Dermis microvascular lymphatic vessel endothelial cell (primary cell): ENCODE measurements around the gene GPR149. TPM values are rescaled to one million over a fixed set of nuclear protein-coding genes. Genes with fewer than 3 reads are reported as not detected.
"Not testable (repeated sequence)": the region's sequence is repeated elsewhere in the genome, so short reads cannot be mapped to it uniquely, and the experiment has no call there.

Source experiments
- DNase-seq, 2 donors: peaks; one replicate each; pipeline versions ENCODE4 v3.0.0 to v3.0.0-alpha.2; 2010; ENCODE audit warnings: low read depth in 2 of 2
- total RNA-seq: library from RNA; depleted of rRNA; stranded (reverse); fragments of >200 nt; gene quantifications from 2 replicates; pipeline ENCODE4 v1.2.1, GENCODE V29; 2014

The GPR149 gene, protein sequence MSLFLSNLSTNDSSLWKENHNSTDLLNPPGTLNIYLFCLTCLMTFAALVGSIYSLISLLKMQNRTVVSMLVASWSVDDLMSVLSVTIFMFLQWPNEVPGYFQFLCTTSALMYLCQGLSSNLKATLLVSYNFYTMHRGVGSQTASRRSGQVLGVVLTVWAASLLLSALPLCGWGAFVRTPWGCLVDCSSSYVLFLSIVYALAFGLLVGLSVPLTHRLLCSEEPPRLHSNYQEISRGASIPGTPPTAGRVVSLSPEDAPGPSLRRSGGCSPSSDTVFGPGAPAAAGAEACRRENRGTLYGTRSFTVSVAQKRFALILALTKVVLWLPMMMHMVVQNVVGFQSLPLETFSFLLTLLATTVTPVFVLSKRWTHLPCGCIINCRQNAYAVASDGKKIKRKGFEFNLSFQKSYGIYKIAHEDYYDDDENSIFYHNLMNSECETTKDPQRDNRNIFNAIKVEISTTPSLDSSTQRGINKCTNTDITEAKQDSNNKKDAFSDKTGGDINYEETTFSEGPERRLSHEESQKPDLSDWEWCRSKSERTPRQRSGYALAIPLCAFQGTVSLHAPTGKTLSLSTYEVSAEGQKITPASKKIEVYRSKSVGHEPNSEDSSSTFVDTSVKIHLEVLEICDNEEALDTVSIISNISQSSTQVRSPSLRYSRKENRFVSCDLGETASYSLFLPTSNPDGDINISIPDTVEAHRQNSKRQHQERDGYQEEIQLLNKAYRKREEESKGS
- total RNA-seq = not detected in 2 replicates

- no peak for DNase-seq
Observed at GRCh38 chr3:154430014-154430413, at the start of gene GPR149. Gene GPR149 (minus strand): TSS chr3:154430190. CDS start chr3:154429615, 575 bp downstream.

GRCh38 chr3:154473769-154474168, 43.8 kb upstream of the GPR149 start:
- DNase-seq = no peak

DNA sequence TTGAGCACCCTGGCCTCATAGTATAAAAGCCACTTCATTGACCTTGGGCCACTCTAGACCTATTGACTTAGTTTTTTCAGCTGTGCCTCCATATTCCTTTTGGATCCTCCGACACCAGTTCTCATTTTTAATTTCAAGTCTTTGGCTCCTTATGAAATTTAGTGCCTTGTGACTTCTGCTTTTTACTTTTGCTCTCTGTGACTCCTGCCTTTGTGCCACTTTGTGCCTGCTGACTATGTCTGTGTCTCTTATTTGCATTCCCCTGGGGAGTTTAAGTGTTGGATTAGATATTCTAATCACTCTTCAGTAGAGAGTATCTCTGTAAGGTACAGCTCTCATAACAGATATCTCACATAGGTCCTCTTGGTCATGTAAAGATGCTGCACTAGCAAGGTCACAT, 39.6 kb upstream of the GPR149 start:
- DNase-seq = no peak

DNA sequence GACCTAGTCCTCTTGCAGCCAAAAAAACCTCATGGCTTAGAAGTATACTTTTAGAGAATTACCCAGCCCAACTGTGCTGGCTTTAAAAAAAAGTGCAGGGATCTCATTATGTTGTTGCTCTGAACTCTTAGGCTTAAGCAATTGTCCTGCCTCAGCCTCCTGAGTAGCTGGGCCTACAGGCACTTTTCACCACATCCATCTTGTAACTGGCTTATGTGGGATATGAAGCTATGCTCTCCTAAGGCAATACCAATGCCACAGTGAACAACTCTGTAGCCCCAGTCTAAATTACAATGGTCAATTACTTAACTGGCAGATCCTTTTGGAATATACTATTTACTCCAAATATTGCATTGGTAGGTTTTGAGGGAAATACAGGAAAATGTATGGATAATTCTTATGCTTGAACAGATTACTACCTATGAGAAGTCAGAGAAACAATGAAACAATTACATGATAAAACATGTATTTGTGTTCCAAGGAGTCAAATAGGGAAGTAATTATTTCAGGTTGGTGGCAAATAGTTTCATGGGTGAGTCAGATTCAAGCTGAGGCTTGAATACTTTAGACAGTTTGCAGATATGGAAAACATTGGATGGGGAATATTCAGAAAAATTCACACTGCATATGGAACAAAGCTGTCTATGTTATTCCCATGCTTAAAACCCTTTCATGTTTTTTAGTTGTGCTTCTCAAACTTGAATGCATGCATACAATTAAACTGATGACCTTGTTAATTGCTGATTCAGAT, 34.6 kb upstream of the GPR149 start:
- DNase-seq = no peak

GRCh38 chr3:154458560-154458959, 28.6 kb upstream of the GPR149 start:
- no peak for DNase-seq

DNA sequence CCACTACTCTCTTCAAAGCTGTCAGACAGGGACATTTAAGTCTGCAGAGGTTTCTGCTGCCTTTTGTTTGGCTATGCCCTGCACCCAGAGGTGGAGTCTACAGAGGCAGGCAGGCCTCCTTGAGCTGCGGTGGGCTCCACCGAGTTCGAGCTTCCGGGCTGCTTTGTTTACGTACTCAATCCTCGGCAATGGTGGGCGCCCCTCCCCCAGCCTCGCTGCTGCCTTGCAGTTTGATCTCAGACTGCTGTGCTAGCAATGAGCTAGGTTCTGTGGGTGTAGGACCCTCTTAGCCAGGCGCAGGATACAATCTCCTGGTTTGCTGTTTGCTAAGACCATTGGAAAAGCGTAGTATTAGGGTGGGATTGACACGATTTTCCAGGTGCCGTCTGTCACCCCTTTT, 9.1 kb upstream of the GPR149 start:
- not testable (repeated sequence) for DNase-seq

DNA sequence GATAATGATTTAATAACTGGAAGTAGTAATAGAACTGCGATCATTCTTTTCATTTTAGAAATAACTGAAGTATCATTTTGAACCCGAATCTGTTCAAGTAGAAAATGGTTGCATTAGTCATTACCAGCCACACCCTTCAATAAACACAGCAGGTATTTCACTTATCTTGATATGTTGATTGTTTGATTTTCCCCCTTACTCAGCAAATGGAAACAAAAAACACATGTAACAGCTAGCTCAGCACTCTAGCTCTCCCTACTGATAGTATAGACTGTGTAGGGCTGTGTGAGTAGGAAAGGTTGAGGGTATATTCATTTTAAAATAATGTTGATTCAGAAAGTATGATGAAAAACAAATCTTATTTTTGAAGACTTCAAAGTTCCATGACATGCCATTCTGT, 1.1 kb upstream of the GPR149 start:
- DNase-seq = no peak

DNA sequence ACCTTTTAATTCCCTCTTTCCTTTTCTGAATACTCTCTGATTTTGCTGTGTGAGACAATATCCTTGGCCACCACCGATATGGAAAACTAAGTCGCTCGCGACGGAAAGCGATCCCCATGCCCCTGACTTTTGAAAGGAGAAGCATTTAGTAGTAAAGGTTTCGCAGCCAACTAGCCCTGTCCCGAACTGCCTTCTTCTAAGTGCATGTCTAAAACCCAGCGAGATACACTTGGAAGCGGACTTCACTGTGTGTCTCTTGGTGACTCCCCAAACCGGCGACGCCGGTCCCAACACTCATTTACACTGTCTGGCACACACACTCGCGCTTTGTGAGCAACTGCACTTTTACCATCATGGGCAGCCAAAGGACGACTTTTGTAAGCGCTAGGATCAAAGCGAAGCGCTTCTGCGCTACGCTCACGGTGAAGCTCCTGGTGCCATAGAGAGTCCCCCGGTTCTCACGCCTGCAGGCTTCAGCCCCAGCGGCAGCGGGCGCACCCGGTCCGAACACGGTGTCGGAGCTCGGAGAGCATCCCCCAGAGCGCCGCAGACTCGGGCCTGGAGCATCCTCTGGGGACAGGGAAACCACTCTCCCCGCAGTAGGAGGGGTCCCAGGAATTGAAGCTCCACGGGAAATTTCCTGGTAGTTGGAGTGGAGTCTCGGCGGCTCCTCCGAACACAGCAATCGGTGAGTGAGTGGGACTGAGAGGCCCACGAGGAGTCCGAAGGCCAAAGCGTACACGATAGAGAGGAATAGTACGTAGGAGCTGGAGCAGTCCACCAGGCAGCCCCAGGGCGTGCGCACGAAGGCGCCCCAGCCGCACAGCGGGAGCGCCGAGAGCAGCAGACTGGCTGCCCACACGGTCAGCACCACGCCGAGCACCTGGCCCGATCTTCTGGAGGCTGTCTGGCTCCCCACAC, 1.4 kb downstream of the GPR149 start:
- DNase-seq = no peak

GRCh38 chr3:154427685-154428285, 2.2 kb downstream of the GPR149 start:
- DNase-seq = no peak

DNA sequence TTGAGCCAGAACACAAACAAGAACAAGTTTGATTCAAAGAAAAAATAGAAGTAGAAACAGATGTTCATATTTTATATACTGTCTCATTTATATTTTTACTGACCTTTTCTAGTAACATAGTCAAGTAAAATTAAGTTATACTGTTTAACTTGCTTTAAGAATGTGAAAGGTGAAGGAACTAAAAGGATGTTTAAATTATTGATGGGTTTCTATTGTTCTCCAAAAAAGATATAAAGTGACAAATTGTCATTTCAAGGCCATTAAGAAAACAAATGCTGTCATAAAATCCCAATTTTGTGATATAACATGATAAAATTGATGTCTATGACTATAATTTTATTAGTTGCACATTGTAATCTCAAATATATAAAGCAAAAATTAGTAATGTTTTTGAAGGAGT, 7.3 kb downstream of the GPR149 start:
- DNase-seq = no peak

DNA sequence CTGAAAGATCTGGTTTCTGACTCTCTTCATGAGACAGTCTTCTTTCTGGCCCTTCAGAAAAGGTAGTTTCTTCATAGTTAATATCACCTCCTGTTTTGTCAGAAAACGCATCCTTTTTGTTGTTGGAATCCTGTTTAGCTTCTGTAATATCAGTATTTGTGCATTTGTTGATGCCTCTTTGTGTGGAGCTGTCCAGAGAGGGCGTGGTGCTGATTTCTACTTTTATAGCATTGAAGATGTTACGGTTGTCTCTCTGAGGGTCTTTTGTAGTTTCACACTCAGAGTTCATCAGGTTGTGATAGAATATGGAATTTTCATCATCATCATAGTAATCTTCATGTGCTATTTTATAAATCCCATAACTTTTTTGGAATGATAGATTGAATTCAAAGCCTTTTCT, 8.9 kb downstream of the GPR149 start:
- DNase-seq = peak in 1 of 2 donors; percentile 5

DNA sequence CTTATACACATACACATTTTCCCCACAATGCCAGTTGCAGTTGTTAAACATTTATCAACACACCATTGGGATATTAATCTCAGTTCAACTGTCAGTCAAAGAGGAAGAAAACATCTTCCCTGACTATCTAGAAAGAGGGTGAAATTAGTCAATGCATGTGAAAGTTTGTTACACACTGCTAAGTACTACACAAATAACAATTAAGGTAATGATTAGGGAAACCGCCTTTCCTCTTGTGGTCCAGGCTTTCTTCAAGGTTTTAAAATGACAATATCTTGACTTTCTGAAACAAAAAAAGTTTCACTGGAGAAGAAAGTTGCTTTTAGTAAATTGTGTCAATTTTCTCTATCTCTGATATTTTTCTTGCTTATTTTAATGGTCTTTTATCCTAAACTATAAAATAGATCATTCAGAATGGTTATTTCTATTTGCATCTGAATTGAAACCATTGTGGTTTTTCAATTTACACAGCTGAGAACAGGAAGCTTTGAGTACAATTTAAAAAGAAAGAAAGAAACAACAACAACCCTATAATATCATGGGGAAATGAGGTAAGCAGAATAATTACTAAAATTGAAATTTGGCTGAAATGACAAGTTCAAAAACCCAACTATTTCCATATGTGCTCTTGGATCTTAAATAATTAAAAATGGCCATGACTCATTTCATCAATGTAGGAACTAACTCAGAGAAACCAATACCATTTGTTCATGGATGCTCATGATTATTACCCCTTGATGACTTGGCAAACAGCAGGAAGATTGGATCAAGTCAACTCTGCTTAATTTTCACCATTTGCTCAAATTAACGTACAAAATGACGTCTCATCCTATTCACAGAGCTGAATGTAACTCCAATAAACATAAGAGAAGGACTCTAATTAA, 31.7 kb downstream of the GPR149 start:
- no peak for DNase-seq

- no peak for DNase-seq
Observed at GRCh38 chr3:154389861-154390260, 40.1 kb downstream of the GPR149 start.

GRCh38 chr3:154384479-154384878, 45.5 kb downstream of the GPR149 start:
- no peak for DNase-seq

GRCh38 chr3:154378311-154378710, 51.7 kb downstream of the GPR149 start:
- DNase-seq = no peak

DNA sequence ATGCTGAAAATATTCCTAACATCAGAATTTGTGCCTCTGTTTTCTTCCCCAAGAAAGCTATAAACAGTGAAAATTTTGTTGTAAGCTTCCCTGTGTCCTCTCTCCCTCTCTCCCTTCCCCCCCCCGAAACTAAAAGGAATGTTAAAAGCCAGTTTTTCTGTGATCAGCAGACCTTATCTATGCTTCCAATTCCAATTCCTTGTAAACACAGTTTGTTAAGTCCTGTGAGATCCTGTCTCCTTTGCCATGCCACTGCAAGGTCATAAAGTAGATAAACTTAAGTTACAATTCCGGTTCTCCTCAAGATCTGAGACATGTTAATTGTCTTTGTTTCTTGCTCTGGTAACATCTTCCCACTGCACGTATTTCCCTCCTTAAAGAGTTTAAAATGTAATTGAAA, 62.8 kb downstream of the GPR149 start:
- DNase-seq = no peak

GRCh38 chr3:154364849-154365248, 65.1 kb downstream of the GPR149 start:
- DNase-seq = no peak

- no peak for DNase-seq
Observed at GRCh38 chr3:154361099-154361498, 68.9 kb downstream of the GPR149 start.

DNA sequence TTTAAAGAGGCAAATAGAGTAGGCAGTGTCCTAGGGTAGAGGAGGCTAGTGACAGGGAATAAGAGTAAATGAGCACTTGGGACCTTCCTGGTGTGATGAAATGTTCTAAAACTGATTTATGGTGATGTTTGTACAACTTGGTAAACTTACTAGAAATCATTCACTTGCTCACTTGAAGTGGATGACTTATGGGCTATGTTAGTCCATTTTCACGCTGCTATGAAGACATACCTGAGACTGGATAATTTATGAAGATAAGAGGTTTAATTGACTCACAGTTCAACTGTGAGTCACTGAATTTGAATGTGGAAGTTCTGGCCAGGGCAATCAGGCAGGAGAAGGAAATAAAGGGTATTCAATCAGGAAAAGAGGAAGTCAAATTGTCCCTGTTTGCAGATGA, 74.0 kb downstream of the GPR149 start:
- no peak for DNase-seq

DNA sequence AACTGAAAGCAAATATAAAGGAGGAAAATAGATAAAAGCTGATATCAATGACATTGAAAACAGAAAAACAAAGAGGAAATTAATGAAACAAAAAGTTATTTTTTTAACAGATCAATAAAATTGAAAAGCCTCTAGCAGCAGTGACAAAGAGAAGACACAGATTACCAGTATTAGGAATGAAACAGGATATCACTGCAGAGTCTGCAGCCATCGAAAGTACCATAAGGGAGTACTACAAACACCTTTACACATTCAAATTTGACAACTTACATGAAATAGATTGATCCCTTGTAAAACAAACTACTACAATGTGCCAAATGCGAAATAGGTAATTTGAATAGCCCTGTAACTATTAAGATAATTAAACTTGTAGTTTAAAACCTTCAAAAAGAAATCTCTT, 80.8 kb downstream of the GPR149 start:
- no peak for DNase-seq
